HG03108 (cell line): ENCODE results near the gene FSTL4.

ENCODE experiments used
- ATAC-seq: cut with Tn5 transposase; IDR thresholded peaks from one replicate; pipeline ENCODE4 v1.9.1; 2021; ENCODE audit warnings: moderate library complexity; ENCODE audit not compliant: unreplicated experiment

The FSTL4 gene

DNA sequence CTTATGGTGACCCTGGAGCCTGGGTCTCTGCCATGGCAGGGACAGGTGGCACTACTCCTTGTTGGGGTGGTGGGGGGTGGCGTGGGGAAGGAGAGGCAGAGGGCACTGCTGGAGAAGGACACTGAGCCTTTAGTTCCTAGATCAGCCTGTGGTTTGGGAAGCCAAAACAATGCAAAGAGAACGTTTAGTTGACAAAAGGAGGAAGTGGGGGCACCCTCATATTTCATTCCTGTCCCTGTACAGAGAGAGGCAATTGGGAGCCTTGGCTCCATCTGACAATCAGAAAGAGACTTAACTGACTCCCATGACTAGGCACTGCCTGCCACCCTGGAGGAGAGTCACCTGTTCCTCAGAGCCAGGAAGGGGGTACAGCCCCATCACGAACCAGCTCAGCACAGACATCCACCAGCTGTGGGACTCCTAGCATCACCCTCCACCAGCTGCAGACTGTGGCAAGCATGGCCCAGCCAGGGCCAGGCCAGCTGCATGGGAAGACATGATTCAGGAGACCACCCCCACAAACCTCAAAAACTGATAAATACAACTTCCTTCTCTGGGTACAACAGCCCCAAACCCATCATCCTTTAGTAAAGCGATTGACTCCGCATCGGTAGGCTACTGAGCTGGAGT, 303.1 kb downstream of the FSTL4 start:
- no peak for ATAC-seq

DNA sequence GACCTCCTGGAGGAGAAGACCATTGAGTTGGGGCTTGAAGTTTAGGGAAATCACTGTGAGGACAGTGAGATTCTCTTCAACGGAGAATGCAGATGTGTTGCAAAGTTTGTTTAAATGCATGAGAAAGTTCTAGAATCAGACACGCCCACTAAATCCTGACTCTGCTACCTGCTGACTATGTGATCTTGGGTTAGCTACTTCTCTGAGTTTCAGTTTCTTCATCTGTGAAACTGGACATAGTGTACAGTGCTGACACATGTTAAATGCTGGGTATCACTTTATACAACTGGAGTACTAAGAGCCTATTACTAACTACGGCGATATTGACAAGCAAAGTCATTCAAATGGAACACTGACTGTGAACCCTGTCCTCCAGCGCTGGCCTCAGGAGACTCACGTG, 305.1 kb downstream of the FSTL4 start:
- peak; percentile 66 for ATAC-seq

DNA sequence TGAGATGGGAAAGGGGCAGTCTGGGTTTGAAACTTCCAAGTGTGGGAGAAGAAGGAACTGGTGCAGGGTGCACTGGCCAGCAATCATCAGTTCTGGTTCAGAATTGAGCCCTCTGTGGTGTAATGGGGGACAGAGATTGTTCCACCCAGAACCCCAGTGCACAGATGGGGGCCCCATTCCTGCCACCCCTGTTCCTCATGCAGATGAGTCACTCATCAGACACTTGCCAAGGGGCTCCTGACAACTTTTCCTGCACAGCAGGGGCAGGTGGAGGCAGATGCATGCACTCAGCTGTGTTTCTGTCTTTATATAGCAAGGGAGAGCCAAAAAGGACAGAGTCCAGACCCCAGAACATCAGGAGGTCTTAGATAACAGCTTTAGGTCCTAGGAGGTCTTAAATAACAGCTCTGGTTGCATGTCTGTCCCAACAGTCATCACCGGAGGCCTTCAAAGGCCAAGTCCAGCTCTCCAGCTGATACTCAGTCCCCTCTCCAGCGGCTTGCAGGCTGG, 307.6 kb downstream of the FSTL4 start:
- ATAC-seq: no peak

DNA sequence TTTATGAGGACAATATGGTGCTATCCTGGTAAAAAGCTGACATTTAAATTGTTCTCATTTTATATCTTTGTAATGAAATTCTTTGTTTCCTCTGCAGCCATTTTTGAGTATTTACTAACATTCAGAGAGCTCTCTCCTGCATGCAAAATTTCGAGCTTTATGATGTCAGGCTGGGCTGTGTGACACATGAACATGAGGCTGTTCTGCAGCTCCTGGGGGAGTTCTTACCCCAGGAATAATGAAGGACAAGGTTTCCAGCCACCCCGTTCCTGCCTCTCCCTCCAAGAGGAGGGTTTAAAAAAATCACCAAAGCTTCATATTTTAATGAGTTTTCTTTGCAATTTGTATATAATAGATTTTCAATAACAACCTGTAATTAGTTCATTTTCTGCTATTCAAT, 308.2 kb downstream of the FSTL4 start:
- no peak for ATAC-seq

DNA sequence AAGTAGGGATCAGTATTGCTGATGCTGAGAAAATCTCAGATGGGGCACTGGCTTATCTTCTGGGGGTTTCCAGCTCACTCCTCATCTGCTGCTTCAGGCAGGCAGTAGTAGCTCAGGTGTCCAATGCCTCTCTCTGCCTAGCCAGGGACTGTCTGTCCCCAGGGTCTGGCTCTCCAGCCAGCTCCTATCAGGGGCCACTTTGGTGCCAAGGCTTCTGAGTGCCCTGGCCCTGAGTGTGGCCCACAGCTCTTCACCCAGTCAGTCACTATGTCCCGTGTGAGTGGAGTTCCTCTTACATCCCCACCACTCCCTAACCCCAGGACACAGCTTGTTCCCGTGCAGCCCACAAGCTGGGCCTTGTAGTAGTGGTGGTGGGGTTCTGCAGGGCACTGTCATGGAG, 309.0 kb downstream of the FSTL4 start:
- no peak for ATAC-seq

DNA sequence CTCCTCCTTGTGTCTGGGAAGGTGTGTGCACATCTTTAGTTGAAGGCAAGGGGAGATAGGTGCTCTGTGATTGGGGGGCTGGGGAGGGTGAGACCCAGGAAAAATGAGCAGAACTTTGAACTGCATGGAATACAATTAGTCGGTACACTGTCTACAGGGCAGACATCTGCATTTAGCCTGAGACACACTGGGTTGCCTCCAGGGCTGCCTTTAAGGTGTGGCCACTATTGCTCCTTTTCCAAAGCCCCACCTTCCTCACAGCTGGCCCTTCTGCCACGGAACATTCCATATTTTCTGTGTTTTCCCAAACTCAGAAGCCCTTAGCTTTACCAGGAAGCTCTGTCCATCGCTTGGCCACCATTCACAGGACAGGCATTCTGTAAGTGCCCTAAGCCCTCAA, 312.6 kb downstream of the FSTL4 start:
- ATAC-seq: no peak

DNA sequence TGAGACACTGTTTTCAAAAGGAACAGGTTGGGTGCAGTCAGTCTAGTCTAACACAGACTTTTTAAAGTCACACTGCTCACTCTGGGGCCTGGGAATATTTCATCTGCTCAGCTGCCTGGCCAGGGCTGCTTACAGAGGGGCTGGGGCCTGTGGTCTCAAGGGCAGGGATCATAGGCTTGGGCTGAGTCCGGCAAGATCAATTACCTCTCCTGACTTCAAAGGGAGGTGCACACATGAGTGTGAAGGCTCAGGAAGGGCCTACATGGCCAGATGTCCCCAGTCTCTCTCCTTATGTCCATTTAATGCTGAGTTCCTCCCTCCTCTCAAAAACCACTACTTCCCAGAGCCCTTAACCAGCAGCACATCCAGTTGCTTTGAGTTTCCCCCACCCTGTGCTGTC, 313.3 kb downstream of the FSTL4 start:
- ATAC-seq: no peak

DNA sequence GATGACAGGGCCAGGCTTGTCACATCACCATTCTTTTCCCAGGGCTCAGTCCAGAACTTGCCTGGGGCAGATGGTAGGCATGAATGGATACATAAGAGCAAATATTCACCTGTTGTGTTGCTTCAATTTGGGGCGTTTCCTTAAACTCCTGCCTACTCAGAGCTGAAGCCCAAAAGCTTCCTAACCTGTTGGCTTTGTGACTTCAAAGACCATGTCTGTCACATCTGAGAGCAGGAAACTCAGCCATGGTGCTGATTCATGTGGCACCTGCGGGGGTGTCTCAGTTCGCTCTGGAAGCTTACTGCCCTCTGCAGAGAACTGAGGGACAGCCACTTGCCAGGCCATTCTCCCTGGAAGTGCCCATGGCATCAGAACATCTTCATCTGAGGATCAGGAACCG, 313.9 kb downstream of the FSTL4 start:
- no peak for ATAC-seq

DNA sequence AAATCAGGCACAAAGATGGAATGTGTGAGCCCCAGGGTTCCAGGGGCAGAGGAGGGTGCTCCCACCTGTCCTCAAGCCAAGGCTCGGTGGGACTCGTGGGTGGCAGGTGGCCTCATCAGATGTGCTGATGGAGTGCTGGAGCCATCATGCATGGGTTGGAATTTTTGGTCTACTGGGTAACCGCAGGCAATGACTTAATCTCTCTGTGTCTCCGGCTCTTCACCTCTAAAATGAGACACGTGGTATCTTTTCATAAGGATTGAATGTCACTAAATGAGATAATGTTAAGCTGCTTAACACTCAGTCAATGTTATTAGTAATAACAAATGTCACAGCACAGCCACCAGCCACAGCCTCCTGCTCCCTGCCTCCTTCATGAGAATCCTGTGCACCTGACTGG, 315.0 kb downstream of the FSTL4 start:
- ATAC-seq: no peak

DNA sequence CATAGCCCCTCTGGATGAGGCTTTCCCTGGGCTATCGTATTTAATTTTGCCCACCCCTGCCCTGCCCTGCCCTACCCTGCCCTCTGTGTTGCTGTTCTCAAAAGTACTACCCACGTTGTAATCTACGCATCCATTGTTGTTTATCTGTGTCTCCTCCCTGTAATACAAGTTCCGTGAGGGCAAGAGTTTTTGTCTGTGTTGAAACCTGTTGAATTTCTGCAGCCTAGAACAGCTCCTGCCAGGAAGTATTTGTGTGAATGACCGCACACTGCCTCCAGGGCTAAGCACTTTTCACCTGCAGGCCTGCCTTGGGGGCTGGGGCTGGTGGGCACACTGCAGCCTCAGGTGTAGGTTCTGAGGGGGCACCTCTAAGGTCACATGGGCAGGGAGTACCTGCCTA, 315.7 kb downstream of the FSTL4 start:
- ATAC-seq: no peak

DNA sequence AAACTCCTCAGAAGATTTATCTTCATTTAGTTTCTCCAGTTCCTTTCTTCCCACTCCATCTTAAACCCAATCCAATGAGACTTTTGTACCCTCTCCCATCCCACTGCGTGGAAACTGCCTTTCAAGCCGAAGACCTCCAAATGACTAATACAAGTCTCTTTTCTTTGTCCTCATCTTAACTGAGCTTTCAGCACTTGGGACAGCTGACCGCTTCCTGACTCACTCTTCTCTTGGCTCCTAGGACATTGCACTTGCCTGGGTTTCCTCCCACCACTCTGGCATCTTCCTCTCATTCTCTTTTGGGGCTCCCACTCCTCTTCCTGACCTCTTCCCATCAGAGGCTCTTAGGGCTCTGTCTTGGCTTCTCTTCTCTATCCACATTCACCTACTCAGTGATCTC, 316.8 kb downstream of the FSTL4 start:
- ATAC-seq: no peak

DNA sequence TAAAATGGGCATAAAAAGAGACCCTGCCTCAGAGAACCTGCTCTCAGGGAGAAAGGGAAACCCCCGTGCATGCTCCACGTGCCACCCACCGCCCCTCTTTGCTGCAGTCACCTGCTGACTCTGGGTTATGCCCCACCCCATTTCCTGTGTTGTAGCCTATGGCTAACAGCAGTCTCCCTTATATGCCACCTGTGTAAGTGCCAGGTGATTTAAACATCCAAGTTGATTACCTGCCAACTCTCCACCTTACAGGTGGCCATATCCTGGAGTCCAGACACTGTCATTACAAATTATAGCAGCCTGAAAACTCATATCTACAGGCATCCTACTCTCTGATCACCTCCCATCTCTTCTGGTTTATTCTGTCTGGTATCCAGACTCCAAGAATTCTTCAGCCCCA, 318.0 kb downstream of the FSTL4 start:
- no peak for ATAC-seq

DNA sequence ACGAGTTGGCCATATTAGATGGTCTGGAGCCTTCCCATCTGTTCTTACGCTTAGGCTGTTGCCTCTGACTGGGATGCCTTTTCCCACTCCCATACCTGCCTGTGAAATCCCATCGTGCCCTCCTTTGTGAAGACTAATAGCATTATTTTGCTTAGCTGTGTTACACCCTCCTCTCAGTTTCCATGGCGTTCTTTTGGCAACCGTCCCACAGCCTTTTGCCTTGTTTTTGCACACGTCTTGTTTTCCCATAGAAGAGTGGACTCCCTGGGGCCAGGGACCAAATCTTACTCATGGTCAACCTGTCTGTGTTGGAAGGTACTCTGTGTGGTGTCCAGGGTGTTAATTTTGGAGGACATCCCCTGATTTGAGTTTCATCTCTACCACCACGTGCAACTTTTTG, 318.4 kb downstream of the FSTL4 start:
- no peak for ATAC-seq

DNA sequence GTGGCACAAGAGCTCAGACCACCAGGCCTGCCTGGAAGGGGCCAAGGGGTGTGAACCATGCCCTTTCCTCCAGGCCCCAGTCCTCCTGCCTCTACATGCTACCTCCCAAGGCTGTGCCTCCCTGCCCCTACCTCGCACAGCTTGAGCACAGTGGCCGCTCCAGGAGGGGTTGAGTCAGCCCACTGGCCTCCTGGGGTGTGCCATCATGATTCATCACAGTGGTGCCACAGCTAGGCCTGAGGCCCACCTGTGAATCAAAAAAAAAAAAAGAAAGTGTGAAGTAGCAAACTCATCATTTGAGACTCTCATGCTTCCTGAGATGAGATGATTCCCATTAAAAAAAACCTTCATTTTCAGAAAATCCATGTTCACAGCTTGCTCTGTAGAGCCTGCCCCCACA, 320.0 kb downstream of the FSTL4 start:
- ATAC-seq: no peak

DNA sequence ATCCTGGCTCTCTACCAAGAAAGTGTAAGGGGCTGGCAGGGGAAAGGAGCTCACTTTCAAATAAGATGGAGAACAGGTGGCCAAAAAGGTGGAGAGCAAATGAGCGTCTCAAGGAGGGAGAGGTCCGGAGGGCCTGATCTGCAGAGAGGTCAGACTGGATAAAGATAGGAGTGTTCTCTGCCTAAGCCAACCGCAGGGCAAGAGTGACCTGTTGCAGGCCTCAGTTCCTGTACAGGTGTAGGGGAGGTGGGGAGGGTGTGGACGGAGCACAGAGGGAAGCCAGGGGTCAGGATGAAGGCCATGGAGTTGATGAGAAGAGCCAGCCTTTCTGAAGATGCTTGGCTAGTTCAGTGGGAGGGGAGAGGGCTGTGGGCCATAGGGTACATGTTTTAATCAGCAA, 320.8 kb downstream of the FSTL4 start:
- no peak for ATAC-seq

DNA sequence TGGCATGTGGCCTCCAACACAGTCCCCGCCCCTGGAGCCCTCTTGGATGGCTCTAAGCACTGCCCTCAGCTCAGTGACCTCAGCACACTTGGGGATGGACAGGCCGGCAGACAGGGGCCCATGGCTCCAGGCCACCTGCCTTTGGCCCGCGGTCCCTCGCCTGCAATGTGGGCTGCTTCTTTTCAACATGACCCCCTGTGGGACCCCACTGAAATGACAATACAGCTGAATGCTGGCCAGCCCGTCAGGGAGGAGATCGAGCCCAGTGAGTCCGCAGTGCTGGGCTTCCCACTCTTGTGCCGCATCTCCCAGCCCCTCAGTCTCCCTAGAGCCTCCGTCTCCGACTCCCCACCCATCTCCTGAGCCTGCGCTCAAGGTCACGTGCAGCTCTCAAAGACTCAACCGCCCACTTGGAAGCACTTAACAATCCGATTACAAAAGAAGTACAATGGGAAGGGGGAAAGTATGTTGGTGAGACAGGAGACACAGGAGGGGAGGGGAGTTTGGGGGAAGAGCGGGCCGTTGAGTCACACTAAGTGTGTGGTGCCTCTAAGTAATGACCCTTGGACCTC, 321.6 kb downstream of the FSTL4 start:
- ATAC-seq: no peak

DNA sequence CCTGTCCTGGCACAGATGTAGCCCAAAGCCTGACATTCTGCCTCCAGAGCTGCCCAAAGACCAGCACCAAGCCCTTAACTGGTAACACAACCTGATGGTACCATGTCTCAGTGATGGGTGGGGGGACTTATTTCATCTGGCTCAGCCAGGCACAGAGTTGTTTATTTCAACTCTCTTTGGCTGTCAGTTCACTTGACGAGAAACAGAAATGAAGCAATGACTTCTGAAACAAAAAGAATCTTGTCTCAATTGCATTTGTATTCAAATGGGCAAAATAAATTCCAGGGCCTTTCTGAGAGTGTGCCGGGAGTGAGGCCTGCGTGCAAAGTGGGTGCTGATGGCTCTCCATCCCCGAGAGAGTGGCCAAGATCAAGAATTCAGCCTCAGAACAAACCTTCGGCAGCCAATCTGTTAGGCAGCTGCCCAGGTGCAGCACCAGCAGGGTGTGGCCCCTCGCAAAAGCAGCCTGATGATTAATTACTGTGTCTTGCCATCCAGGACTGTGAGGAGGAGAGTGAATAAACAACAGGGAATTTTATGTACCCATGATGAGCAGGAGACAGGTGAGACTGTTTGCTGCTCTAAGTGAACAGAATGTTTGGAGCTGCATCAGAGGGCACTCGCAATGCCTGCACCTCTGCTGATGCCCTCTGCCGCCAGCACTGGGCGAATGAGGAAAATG, 322.5 kb downstream of the FSTL4 start:
- no peak for ATAC-seq

DNA sequence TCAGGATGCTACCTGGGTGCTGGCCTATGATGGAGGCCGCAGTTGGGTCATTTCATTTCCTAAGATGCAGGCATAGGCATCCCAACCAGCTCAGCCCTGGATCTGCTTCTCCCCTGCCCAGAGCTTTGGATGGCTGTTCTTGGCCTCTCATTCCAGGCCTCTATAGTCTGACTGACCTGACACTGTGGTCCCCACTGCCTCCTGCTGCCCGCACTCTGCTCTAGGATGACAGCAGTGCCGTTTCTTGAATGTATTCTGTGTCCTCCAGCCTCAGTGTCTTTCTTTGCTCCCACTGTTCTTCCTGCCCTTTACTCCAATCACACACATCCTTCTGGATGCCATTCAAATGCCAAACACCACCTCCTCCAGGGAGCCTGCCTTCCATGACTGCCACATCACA, 324.8 kb downstream of the FSTL4 start:
- no peak for ATAC-seq

DNA sequence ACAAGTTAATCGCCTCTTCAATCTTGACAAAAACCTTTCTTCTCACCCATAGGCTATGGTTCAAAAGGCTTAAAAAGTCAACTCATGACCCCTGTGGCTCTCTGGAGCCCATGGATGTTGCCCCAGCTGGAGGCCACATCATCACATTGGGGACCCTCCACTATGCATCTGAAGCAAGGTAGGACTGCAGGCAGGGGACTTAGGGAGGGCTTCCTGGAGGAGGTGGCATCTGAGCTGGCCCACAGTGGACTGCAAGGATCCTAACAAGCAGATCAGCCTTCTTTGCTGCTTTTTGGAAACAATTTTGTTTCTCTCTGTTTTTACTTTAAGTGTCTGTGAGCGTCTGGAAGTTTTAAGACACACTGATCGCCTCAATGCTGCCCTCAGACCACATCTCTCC, 325.9 kb downstream of the FSTL4 start:
- ATAC-seq: no peak

DNA sequence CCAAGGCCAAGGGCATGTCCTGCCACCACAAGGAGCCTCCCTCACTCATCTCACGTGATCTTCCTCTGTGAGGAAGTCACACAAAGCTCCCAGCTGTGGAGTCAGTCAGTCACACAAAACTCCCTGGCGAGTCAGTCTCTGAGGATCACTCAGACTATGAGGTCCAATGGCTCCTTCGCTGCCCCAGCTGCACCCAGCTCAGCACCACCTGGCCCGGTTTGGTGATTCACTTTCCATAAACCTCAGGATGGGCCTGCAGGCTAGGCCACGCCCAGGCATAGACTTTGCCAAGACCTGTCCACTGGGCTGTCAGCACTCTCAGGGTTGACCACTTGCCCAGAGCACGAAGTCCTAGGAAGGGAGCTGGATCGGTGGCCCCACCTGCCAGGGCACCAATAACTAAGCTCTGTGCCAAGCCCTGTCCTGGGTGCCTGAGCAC, 326.7 kb downstream of the FSTL4 start:
- no peak for ATAC-seq

DNA sequence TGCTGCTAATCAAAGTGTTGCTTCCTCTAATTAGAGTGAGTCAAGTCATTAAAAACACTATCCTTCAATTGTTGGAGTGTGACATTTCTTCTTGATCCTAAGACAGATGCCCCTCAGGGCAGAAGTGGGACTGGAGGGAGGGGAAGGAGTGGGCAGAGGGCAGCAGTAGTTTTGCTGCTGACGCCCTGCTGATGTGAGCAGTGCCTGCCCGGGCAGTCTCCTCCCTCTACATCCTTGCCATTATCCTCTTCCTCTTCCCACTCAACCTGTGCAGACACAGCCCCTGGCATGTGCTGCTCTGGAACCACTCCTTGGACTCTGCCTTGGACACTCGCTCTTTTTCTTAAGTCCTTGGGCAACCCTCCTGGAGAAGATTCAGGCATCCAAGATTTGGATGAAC, 328.0 kb downstream of the FSTL4 start:
- ATAC-seq: no peak

DNA sequence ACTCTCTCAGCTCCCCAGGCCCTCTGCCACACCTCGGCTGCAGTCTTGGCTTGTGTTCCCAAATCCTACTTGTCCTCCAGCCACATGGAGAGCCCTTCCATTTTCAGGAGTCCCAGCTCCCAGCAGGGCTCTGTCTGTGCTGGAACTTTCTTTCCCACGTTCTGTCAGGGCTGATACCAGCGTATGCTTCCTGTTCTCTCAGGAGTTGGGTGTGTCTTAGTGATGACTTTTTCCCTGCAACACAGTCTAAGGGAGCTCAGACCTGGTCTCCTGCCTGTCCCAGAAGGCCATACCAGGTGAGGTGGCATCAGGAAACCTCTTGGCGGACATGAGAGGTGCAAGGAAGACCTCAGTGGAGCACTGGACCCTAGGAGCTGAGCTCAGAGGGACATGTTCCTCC, 334.0 kb downstream of the FSTL4 start:
- ATAC-seq: no peak
